ENCODE data around the gene QRICH2.

DNA sequence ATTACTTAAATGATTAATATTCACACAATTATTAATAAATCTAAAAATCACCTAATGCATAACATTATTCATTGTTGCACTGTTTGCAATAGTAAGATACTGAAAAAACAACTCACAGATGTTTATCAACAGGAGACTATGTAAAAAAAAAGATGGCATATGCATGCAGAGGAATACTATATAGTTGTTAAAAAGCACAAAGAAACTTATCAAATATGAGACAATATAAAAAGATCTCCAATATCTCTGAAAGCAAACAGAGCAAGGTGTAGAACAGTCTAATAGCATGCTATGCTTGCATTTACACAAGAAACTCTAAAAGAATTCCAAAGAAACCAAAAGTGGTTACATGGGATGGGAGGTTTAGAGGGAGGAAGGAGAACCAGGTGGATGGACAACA lies 71.5 kb downstream of the QRICH2 start:
- TF ChIP-seq CHD1 (IDR thresholded peaks at IDR 0.05; ENCODE audit: low read depth, low read length) = no peak
- TF ChIP-seq, protein P1, sequence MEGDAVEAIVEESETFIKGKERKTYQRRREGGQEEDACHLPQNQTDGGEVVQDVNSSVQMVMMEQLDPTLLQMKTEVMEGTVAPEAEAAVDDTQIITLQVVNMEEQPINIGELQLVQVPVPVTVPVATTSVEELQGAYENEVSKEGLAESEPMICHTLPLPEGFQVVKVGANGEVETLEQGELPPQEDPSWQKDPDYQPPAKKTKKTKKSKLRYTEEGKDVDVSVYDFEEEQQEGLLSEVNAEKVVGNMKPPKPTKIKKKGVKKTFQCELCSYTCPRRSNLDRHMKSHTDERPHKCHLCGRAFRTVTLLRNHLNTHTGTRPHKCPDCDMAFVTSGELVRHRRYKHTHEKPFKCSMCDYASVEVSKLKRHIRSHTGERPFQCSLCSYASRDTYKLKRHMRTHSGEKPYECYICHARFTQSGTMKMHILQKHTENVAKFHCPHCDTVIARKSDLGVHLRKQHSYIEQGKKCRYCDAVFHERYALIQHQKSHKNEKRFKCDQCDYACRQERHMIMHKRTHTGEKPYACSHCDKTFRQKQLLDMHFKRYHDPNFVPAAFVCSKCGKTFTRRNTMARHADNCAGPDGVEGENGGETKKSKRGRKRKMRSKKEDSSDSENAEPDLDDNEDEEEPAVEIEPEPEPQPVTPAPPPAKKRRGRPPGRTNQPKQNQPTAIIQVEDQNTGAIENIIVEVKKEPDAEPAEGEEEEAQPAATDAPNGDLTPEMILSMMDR (conservative IDR thresholded peaks at IDR 0.05; ENCODE audit: low read depth, low read length) = no peak
- TF ChIP-seq RAD21 (IDR thresholded peaks at IDR 0.05; ENCODE audit: low read length) = no peak
- no peak for TF ChIP-seq CEBPB (IDR thresholded peaks at IDR 0.05; ENCODE audit: low read depth, low read length)
- TF ChIP-seq BHLHE40 (IDR thresholded peaks at IDR 0.05; ENCODE audit: low read depth, low read length) = no peak
- no peak for TF ChIP-seq POLR2A (IDR thresholded peaks at IDR 0.05; ENCODE audit: low read depth, low read length)
- TF ChIP-seq RFX5 (IDR thresholded peaks at IDR 0.05; ENCODE audit: low read depth, low read length) = no peak
- no peak for TF ChIP-seq RCOR1 (IDR thresholded peaks at IDR 0.05; ENCODE audit: insufficient replicate concordance, low read length)
- no peak for TF ChIP-seq MXI1 (IDR thresholded peaks at IDR 0.05; ENCODE audit: borderline replicate concordance, low read depth, low read length)
- no peak for TF ChIP-seq SMC3 (IDR thresholded peaks at IDR 0.05; ENCODE audit: low read depth, low read length)
- TF ChIP-seq MAFK (IDR thresholded peaks at IDR 0.05; ENCODE audit: low read depth, low read length) = no peak
